Spleen (tissue), 7 donors: ENCODE data around the gene GRM8.

Experiments
- POLR2A ChIP-seq, 3 donors: fragments of 450-650 bp; IDR thresholded peaks; one replicate each; pipeline ENCODE4 v1.5.1; 2017; ENCODE audit warnings: antibody characterized with exemption in 3 of 3, mild to moderate bottlenecking in 1 of 3
- TF ChIP-seq, protein P1 (sequence below), 11 experiments: fragments of 200-600 bp in 7 of 11; fragments of 450-650 bp in 4 of 11; sonication (generic) in 4 of 11; IDR thresholded peaks in 8 of 11; conservative IDR thresholded peaks in 3 of 11; 1 replicate in 7 of 11; 2 replicates in 4 of 11; pipeline versions ENCODE4 v1.4.0 to v1.8.0; 2016 to 2021; ENCODE audit warnings: antibody characterized with exemption in 11 of 11, inconsistent platforms in 4 of 11, mild to moderate bottlenecking in 1 of 11
- donor health status: DM: no; HTN: no; CAD: no; lungs with moderate emphysema.
- donor health status: DM: no; HTN: no; CAD: no.
- donor health status: DM: no; HTN: no; CAD: no.

DNA sequence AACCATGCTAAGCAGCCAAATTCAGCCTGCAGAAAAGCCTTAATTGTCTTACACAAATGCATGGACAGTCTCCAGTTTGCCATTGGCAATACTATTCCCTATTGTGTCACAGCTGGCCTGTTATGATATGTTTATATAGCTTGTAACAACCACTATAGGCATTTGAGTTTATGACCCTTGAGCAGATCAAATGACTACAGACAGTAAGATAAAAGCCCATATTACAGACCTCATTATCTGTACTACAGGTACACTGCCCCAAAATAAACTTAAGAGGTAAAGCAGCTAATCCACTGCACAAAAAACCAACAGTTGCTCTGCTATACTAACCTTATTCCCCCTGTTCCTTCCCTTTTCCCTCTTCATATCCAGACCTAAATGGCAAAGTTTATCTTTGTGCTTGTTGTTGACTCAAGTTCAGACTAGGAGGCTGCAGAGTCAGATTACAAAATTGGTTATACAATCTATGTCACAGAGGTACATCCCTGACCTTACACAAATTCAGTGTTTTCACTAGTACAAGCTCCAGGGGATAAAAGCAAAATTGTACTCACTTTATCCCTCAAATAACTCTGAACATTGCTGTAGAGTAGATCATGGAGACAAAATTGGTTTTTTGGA is 218.4 kb downstream of the GRM8 start:
- TF ChIP-seq, protein P1, sequence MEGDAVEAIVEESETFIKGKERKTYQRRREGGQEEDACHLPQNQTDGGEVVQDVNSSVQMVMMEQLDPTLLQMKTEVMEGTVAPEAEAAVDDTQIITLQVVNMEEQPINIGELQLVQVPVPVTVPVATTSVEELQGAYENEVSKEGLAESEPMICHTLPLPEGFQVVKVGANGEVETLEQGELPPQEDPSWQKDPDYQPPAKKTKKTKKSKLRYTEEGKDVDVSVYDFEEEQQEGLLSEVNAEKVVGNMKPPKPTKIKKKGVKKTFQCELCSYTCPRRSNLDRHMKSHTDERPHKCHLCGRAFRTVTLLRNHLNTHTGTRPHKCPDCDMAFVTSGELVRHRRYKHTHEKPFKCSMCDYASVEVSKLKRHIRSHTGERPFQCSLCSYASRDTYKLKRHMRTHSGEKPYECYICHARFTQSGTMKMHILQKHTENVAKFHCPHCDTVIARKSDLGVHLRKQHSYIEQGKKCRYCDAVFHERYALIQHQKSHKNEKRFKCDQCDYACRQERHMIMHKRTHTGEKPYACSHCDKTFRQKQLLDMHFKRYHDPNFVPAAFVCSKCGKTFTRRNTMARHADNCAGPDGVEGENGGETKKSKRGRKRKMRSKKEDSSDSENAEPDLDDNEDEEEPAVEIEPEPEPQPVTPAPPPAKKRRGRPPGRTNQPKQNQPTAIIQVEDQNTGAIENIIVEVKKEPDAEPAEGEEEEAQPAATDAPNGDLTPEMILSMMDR (IDR thresholded peaks at IDR 0.05 in 8 of 11, conservative IDR thresholded peaks at IDR 0.05 in 3 of 11): no peak
- no peak for TF ChIP-seq POLR2A (IDR thresholded peaks at IDR 0.05)
